NCI-H2081 treated with DMSO at 0.1 percent for 48 hours (cell line): ENCODE data around the gene RASSF10.
"Not testable (repeated sequence)": the region's sequence is repeated elsewhere in the genome, so short reads cannot be mapped to it uniquely, and the experiment has no call there.

Source experiments
- DNase-seq: peaks from one replicate; lab custom pipeline; 2025; lab: John Stamatoyannopoulos, UW

RASSF10 gene

GRCh38 chr11:13026722-13027121 lies 17.6 kb downstream of the RASSF10 start:
- DNase-seq: no peak

- no peak for DNase-seq
Observed at GRCh38 chr11:13028322-13028721, 19.2 kb downstream of the RASSF10 start.

- no peak for DNase-seq
Observed at GRCh38 chr11:13029872-13030271, 20.8 kb downstream of the RASSF10 start.

- DNase-seq: no peak
Observed at GRCh38 chr11:13030857-13031256, 21.7 kb downstream of the RASSF10 start.

GRCh38 chr11:13031349-13031748 lies 22.2 kb downstream of the RASSF10 start:
- DNase-seq: no peak

GRCh38 chr11:13033760-13034533 lies 24.8 kb downstream of the RASSF10 start:
- no peak for DNase-seq

- no peak for DNase-seq
Observed at GRCh38 chr11:13035711-13036110, 26.6 kb downstream of the RASSF10 start.

GRCh38 chr11:13036235-13036634 lies 27.1 kb downstream of the RASSF10 start:
- no peak for DNase-seq

GRCh38 chr11:13038366-13038765 lies 29.2 kb downstream of the RASSF10 start:
- DNase-seq: no peak

GRCh38 chr11:13039126-13039525 lies 30.0 kb downstream of the RASSF10 start:
- DNase-seq: no peak

- no peak for DNase-seq
Observed at GRCh38 chr11:13040969-13041561, 31.9 kb downstream of the RASSF10 start.

GRCh38 chr11:13042873-13043342 lies 33.8 kb downstream of the RASSF10 start:
- no peak for DNase-seq

GRCh38 chr11:13043912-13044628 lies 35.0 kb downstream of the RASSF10 start:
- no peak for DNase-seq

- DNase-seq: not testable (repeated sequence)
Observed at GRCh38 chr11:13045089-13045488, 36.0 kb downstream of the RASSF10 start.

- no peak for DNase-seq
Observed at GRCh38 chr11:13045734-13046133, 36.6 kb downstream of the RASSF10 start.

GRCh38 chr11:13046637-13047570 lies 37.8 kb downstream of the RASSF10 start:
- no peak for DNase-seq

- DNase-seq: no peak
Observed at GRCh38 chr11:13047884-13048283, 38.8 kb downstream of the RASSF10 start.

- no peak for DNase-seq
Observed at GRCh38 chr11:13051257-13051656, 42.1 kb downstream of the RASSF10 start.

GRCh38 chr11:13052130-13052571 lies 43.0 kb downstream of the RASSF10 start:
- no peak for DNase-seq

GRCh38 chr11:13053255-13053917 lies 44.3 kb downstream of the RASSF10 start:
- no peak for DNase-seq

GRCh38 chr11:13054278-13054677 lies 45.2 kb downstream of the RASSF10 start:
- DNase-seq: no peak
